Sigmoid colon (tissue), 4 donors: ENCODE measurements around the gene RIMKLB.

ENCODE experiments used
- CTCF ChIP-seq, 4 experiments: fragments of 450-650 bp in 3 of 4; fragments of 200-600 bp in 1 of 4; IDR thresholded peaks; one replicate each; pipeline ENCODE4 v1.5.1; 2016 to 2019; ENCODE audit warnings: antibody characterized with exemption in 4 of 4, mild to moderate bottlenecking in 3 of 4, moderate library complexity in 2 of 4
- POLR2A ChIP-seq, 2 donors: fragments of 450-650 bp; IDR thresholded peaks; one replicate each; pipeline ENCODE4 v1.6.1; 2016; ENCODE audit warnings: antibody characterized with exemption in 2 of 2, mild to moderate bottlenecking in 2 of 2, moderate library complexity in 2 of 2
- POLR2AphosphoS5 ChIP-seq, 4 donors: sonication (generic); formaldehyde crosslinking; IDR thresholded peaks; one replicate each; pipeline ENCODE4 v1.6.1; 2017; ENCODE audit warnings: antibody characterized with exemption in 4 of 4

GRCh38 chr12:8677362-8677761 lies 20.4 kb upstream of the RIMKLB start:
- TF ChIP-seq CTCF (IDR thresholded peaks at IDR 0.05) = no peak
- TF ChIP-seq POLR2AphosphoS5 (IDR thresholded peaks at IDR 0.05) = no peak
- no peak for TF ChIP-seq POLR2A (IDR thresholded peaks at IDR 0.05)
